SK-N-SH (cell line): Measurements from ENCODE around the gene APOL2. TPM values are rescaled to one million over a fixed set of nuclear protein-coding genes. Genes with fewer than 3 reads are reported as not detected.

ENCODE experiments used
- CTCF ChIA-PET: fragments of 300-600, 350-600 bp; formaldehyde crosslinking; extraction: SDS; loops from one replicate; lab custom pipeline; 2021; lab: Yijun Ruan, JAX
- POLR2A ChIA-PET: fragments of 350-600 bp; sonication (Branson Sonifier 250); formaldehyde crosslinking; extraction: SDS; loops from one replicate; lab custom pipeline; 2020; ENCODE audit warnings: antibody characterized with exemption, inconsistent platforms; lab: Yijun Ruan, JAX
- DNase-seq: peaks from one replicate; pipeline ENCODE4 v3.0.0; 2012
- H2AFZ ChIP-seq: fragments of 200-600 bp; sonication (generic); 2 replicates; pipeline ENCODE4 v1.8.1; 2016; ENCODE audit warnings: antibody characterized with exemption, mild to moderate bottlenecking, low read depth
- H3F3A ChIP-seq: fragments of 200-600 bp; sonication (generic); replicated peaks from 2 replicates; pipeline ENCODE3; 2016; ENCODE audit warnings: antibody characterized with exemption, mild to moderate bottlenecking; ENCODE audit not compliant: insufficient read depth
- H3K27ac ChIP-seq, 2 experiments: fragments of 200-500 bp in 1 of 2; fragments of 200-600 bp in 1 of 2; sonication (Bioruptor generic) in 1 of 2; sonication (generic), shearing (Covaris generic) in 1 of 2; 2 replicates each; pipeline versions ENCODE4 v1.5.1 to v1.6.1; 2014 to 2016; ENCODE audit warnings: low read depth in 2 of 2, inconsistent platforms in 1 of 2, low read length in 1 of 2, mild to moderate bottlenecking in 1 of 2, mixed read lengths in 1 of 2
- H3K27me3 ChIP-seq: fragments of 200-600 bp; sonication (generic), shearing (Covaris generic); 2 replicates; pipeline ENCODE4 v1.6.1; 2016; ENCODE audit warnings: mixed run types; ENCODE audit not compliant: insufficient read depth
- H3K36me3 ChIP-seq, 2 experiments: fragments of 200-500 bp in 1 of 2; fragments of 200-600 bp in 1 of 2; sonication (Bioruptor generic) in 1 of 2; sonication (generic) in 1 of 2; replicated peaks in 1 of 2; 2 replicates each; pipeline versions ENCODE3 to v1.5.1; 2014 to 2016; ENCODE audit warnings: low read length in 1 of 2, mild to moderate bottlenecking in 1 of 2; ENCODE audit not compliant: insufficient read depth in 2 of 2, control insufficient read depth in 1 of 2
- H3K4me1 ChIP-seq, 2 experiments: fragments of 200-500 bp in 1 of 2; fragments of 200-600 bp in 1 of 2; sonication (Bioruptor generic) in 1 of 2; sonication (generic), shearing (Covaris generic) in 1 of 2; 2 replicates each; pipeline versions ENCODE4 v1.5.1 to v1.6.1; 2014 to 2016; ENCODE audit warnings: low read depth in 1 of 2, low read length in 1 of 2, mixed run types in 1 of 2; ENCODE audit not compliant: insufficient read depth in 2 of 2, control insufficient read depth in 1 of 2
- H3K4me2 ChIP-seq: fragments of 200-600 bp; sonication (generic), shearing (Covaris generic); 2 replicates; pipeline ENCODE4 v1.6.1; 2017; ENCODE audit warnings: mixed run types
- H3K4me3 ChIP-seq, 2 experiments: fragments of 200-500 bp in 1 of 2; fragments of 200-600 bp in 1 of 2; sonication (Bioruptor generic) in 1 of 2; sonication (generic), shearing (Covaris generic) in 1 of 2; 2 replicates each; pipeline versions ENCODE4 v1.5.1 to v1.8.1; 2014 to 2016; ENCODE audit warnings: low read depth in 2 of 2, inconsistent platforms in 1 of 2, low read length in 1 of 2, mild to moderate bottlenecking in 1 of 2, mixed read lengths in 1 of 2, moderate library complexity in 1 of 2
- H3K79me2 ChIP-seq: fragments of 200-600 bp; sonication (generic); 2 replicates; pipeline ENCODE4 v1.8.1; 2017; ENCODE audit warnings: mild to moderate bottlenecking; ENCODE audit not compliant: insufficient read depth
- H3K9ac ChIP-seq: fragments of 200-600 bp; sonication (generic); 2 replicates; pipeline ENCODE4 v1.6.1; 2017; ENCODE audit warnings: mixed run types
- H3K9me2 ChIP-seq: fragments of 200-600 bp; sonication (generic); 2 replicates; pipeline ENCODE4 v1.6.1; 2017; ENCODE audit warnings: mixed run types
- H3K9me3 ChIP-seq: fragments of 200-600 bp; sonication (generic); 2 replicates; pipeline ENCODE4 v1.6.1; 2017; ENCODE audit warnings: mixed run types, mild to moderate bottlenecking, moderate library complexity
- H4K20me1 ChIP-seq: fragments of 200-600 bp; sonication (generic); 2 replicates; pipeline ENCODE4 v1.6.1; 2017; ENCODE audit warnings: mild to moderate bottlenecking, mixed run types; ENCODE audit not compliant: insufficient read depth
- ELF1 ChIP-seq: IDR thresholded peaks from 2 replicates; pipeline ENCODE4 v1.4.0; 2012
- FOXJ3 ChIP-seq: sonication (generic); formaldehyde crosslinking; IDR thresholded peaks from 2 replicates; pipeline ENCODE4 v1.5.1; 2020; ENCODE audit warnings: mild to moderate bottlenecking, missing genetic modification reagents
- MXI1 ChIP-seq: IDR thresholded peaks from 2 replicates; pipeline ENCODE4 v1.6.1; 2012; ENCODE audit warnings: mild to moderate bottlenecking, low read depth, low read length, improper control_type of control experiment
- POLR2AphosphoS5 ChIP-seq: IDR thresholded peaks from 2 replicates; pipeline ENCODE4 v1.6.1; 2012; ENCODE audit warnings: low read depth, low read length
- RAD21 ChIP-seq: IDR thresholded peaks from 2 replicates; pipeline ENCODE4 v1.6.1; 2012; ENCODE audit warnings: mild to moderate bottlenecking, low read length
- RFX5 ChIP-seq: IDR thresholded peaks from 2 replicates; pipeline ENCODE4 v1.6.1; 2012; ENCODE audit warnings: mild to moderate bottlenecking, improper control_type of control experiment, low read length
- SIN3A ChIP-seq: IDR thresholded peaks from 2 replicates; pipeline ENCODE4 v1.6.1; 2012; ENCODE audit warnings: low read depth, mild to moderate bottlenecking, low read length, moderate library complexity, borderline replicate concordance
- SMC3 ChIP-seq: IDR thresholded peaks from 2 replicates; pipeline ENCODE4 v1.6.1; 2012; ENCODE audit warnings: low read depth, low read length, improper control_type of control experiment
- TAF1 ChIP-seq: IDR thresholded peaks from 2 replicates; pipeline ENCODE4 v1.6.1; 2012; ENCODE audit warnings: low read depth, mild to moderate bottlenecking, low read length, moderate library complexity, borderline replicate concordance
- TEAD4 ChIP-seq: IDR thresholded peaks from 2 replicates; pipeline ENCODE4 v1.4.0; 2012; ENCODE audit warnings: mild to moderate bottlenecking, borderline replicate concordance; ENCODE audit not compliant: insufficient read depth
- USF2 ChIP-seq: fragments of 150-350 bp; IDR thresholded peaks from 2 replicates; pipeline ENCODE4 v1.6.1; 2017; ENCODE audit warnings: antibody characterized with exemption, low read length, low read depth, borderline replicate concordance
- WGBS: methylation state at CpG from one replicate; pipeline ENCODE4 v1.1.6; 2017; ENCODE audit warnings: low lambda C conversion rate; 5-methylcytosine and 5-hydroxymethylcytosine counted together
- polyA plus RNA-seq, 3 experiments: library from polyadenylated mRNA; depleted of rRNA; stranded (reverse); fragments of >200 nt; gene quantifications; 2 replicates each; pipeline ENCODE4 v1.2.3, GENCODE V29; 2012
- TF ChIP-seq, protein P1 (sequence below): fragments of 200-600 bp; sonication (generic); IDR thresholded peaks from 2 replicates; pipeline ENCODE4 v1.6.1; 2017; ENCODE audit warnings: antibody characterized with exemption, mild to moderate bottlenecking, moderate library complexity
- TF ChIP-seq, protein P2 (sequence below): IDR thresholded peaks from 2 replicates; pipeline ENCODE4 v1.4.0; 2012; ENCODE audit warnings: low read depth, borderline replicate concordance
- TF ChIP-seq, protein P3 (sequence below): IDR thresholded peaks from 2 replicates; pipeline ENCODE4 v1.6.1; 2012; ENCODE audit warnings: mild to moderate bottlenecking, low read depth, low read length, moderate library complexity

Gene APOL2
- polyA plus RNA-seq, 1 of the 3 experiments (the other 2 are of a cell fraction) = 8.3 TPM

- no peak overlapping the region for H2AFZ ChIP-seq
- H3K4me1 ChIP-seq = no peaks in the 10 kb centered on the region; a peak in 1 of 4 replicates
- H3K4me3 ChIP-seq = no peak overlapping the region
- no peaks in the 10 kb centered on the region for H3K27me3 ChIP-seq
- TF ChIP-seq SIN3A (peak; percentile 29; the same call in 1 of the 2 replicates), RAD21 (peak; percentile 74), USF2 (no peak), SMC3 (peak; percentile 73), POLR2AphosphoS5 (peak; percentile 51), ELF1 (no peak), FOXJ3 (CRISPR knock-in tag) (no peak)
- TF ChIP-seq, protein P1, sequence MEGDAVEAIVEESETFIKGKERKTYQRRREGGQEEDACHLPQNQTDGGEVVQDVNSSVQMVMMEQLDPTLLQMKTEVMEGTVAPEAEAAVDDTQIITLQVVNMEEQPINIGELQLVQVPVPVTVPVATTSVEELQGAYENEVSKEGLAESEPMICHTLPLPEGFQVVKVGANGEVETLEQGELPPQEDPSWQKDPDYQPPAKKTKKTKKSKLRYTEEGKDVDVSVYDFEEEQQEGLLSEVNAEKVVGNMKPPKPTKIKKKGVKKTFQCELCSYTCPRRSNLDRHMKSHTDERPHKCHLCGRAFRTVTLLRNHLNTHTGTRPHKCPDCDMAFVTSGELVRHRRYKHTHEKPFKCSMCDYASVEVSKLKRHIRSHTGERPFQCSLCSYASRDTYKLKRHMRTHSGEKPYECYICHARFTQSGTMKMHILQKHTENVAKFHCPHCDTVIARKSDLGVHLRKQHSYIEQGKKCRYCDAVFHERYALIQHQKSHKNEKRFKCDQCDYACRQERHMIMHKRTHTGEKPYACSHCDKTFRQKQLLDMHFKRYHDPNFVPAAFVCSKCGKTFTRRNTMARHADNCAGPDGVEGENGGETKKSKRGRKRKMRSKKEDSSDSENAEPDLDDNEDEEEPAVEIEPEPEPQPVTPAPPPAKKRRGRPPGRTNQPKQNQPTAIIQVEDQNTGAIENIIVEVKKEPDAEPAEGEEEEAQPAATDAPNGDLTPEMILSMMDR = peak; percentile 70
- ChIA-PET CTCF (interaction anchor here (0.9 to 2.7 kb wide), 38 partner anchors 9 to 929 kb away, joined by 3 to 23 read pairs (median 5); partner anchors contain the start of genes APOL1, APOL2 and APOL4), POLR2A (no interaction called here)
- H3K9me2 ChIP-seq = no peaks in the 10 kb centered on the region
- H3K79me2 ChIP-seq = no peaks in the 10 kb centered on the region
- 52% methylated on average over 18 of the region's 18 CpGs for WGBS
- no peak overlapping the region for H3K4me2 ChIP-seq
- peaks cover 44% of the 10 kb centered on the region; the same call in 1 of the 2 replicates for H4K20me1 ChIP-seq
- H3K9me3 ChIP-seq = no peaks in the 10 kb centered on the region
- no peak overlapping the region for H3K27ac ChIP-seq
- peaks cover 25 to 31% of the 10 kb centered on the region in 2 experiments for H3K36me3 ChIP-seq
- peaks cover 63% of the 10 kb centered on the region for H3F3A ChIP-seq
- H3K9ac ChIP-seq = no peak overlapping the region
- peak; percentile 84 for DNase-seq
Measured at GRCh38 chr22:36277482-36278291, 38.4 kb upstream of the APOL2 start.

GRCh38 chr22:36274531-36274930 is 35.2 kb upstream of the APOL2 start:
- Histone ChIP-seq H2AFZ (no peak overlapping the region), H3K9me2 (no peaks in the 10 kb centered on the region), H3K4me2 (no peak overlapping the region), H3K4me1 (no peaks in the 10 kb centered on the region; a peak in 1 of 4 replicates), H3K9ac (no peak overlapping the region), H3K27me3 (no peaks in the 10 kb centered on the region), H3K4me3 (no peak overlapping the region), H3K36me3 (peaks cover 5 to 6% of the 10 kb centered on the region in 2 experiments), H3K27ac (no peak overlapping the region), H3K9me3 (no peaks in the 10 kb centered on the region), H3K79me2 (no peaks in the 10 kb centered on the region), H3F3A (peaks cover 32% of the 10 kb centered on the region), H4K20me1 (peaks cover 16% of the 10 kb centered on the region; the same call in 1 of the 2 replicates)
- CTCF ChIA-PET = interaction anchor here (0.9 to 1.5 kb wide), 4 partner anchors 12 to 52 kb away, joined by 3 to 6 read pairs (median 4); partner anchors contain the start of gene APOL2
- POLR2A ChIA-PET = no interaction called here
- no peak for DNase-seq
- 87% methylated on average over 5 of the region's 5 CpGs for WGBS
- TF ChIP-seq FOXJ3 (CRISPR knock-in tag) = no peak
- TF ChIP-seq TAF1 = no peak
- TF ChIP-seq, protein P2, sequence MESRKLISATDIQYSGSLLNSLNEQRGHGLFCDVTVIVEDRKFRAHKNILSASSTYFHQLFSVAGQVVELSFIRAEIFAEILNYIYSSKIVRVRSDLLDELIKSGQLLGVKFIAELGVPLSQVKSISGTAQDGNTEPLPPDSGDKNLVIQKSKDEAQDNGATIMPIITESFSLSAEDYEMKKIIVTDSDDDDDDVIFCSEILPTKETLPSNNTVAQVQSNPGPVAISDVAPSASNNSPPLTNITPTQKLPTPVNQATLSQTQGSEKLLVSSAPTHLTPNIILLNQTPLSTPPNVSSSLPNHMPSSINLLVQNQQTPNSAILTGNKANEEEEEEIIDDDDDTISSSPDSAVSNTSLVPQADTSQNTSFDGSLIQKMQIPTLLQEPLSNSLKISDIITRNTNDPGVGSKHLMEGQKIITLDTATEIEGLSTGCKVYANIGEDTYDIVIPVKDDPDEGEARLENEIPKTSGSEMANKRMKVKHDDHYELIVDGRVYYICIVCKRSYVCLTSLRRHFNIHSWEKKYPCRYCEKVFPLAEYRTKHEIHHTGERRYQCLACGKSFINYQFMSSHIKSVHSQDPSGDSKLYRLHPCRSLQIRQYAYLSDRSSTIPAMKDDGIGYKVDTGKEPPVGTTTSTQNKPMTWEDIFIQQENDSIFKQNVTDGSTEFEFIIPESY = no peak
- no peak for TF ChIP-seq RFX5
- TF ChIP-seq, protein P3, sequence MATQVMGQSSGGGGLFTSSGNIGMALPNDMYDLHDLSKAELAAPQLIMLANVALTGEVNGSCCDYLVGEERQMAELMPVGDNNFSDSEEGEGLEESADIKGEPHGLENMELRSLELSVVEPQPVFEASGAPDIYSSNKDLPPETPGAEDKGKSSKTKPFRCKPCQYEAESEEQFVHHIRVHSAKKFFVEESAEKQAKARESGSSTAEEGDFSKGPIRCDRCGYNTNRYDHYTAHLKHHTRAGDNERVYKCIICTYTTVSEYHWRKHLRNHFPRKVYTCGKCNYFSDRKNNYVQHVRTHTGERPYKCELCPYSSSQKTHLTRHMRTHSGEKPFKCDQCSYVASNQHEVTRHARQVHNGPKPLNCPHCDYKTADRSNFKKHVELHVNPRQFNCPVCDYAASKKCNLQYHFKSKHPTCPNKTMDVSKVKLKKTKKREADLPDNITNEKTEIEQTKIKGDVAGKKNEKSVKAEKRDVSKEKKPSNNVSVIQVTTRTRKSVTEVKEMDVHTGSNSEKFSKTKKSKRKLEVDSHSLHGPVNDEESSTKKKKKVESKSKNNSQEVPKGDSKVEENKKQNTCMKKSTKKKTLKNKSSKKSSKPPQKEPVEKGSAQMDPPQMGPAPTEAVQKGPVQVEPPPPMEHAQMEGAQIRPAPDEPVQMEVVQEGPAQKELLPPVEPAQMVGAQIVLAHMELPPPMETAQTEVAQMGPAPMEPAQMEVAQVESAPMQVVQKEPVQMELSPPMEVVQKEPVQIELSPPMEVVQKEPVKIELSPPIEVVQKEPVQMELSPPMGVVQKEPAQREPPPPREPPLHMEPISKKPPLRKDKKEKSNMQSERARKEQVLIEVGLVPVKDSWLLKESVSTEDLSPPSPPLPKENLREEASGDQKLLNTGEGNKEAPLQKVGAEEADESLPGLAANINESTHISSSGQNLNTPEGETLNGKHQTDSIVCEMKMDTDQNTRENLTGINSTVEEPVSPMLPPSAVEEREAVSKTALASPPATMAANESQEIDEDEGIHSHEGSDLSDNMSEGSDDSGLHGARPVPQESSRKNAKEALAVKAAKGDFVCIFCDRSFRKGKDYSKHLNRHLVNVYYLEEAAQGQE = no peak
- no peak for TF ChIP-seq MXI1
- TF ChIP-seq, protein P1 = no peak
- no peak for TF ChIP-seq TEAD4
